ENCODE results near the gene CCDC157.

CCDC157 gene

DNA sequence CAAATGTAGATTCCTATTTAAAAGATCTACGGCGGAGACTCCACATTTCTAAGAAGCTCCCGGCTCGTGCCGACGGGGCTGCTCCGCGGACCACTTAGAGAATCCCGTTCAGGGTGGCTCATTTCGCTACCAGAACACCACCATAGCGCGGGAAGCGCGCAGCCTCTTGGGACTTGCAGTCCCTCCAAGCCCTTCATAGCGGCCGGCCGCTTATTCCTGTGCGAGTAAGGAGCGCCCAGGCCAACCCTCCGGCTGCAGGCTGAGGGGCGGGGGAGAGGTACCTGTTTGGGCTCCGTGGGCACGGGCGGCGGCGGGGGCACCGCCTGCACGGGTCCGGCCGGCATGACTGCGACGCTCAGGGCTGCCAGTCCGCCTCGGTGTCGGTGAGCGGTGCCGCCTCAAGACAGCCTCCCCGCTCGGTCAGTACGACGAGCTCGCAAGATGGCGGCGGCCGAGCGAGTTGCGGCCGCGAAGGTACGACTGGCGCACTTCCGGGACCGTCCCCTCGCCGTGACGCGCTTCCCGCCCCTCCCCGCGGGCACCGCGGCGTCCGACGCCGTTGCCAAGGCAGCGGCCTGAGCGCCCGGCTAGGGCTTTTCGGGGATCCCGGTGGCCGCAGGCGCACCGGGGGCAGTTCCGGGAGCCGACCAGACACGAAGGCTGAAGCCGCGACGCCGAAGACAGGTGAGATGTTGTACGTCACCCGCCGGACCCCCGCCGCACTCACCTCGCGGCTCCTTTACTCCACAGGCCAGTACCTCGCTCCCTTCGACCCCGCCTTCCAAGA is at the start of gene CCDC157, which contains the start of gene SF3A1:
Gene CCDC157 (plus strand): TSS at position 559 of the 787 bp plus-strand sequence. CDS start 8,994 bp downstream, outside the sequence.
Gene SF3A1 (minus strand): TSS at position 446 of the 787 bp plus-strand sequence. CDS start 102 bp downstream, at position 344.
- DNase-seq (ENCODE audit: low read depth) = peak; percentile 76

- DNase-seq (ENCODE audit: low read depth) = no peak
Observed at GRCh38 chr22:30307041-30307574, 49.7 kb upstream of the CCDC157 start.

DNA sequence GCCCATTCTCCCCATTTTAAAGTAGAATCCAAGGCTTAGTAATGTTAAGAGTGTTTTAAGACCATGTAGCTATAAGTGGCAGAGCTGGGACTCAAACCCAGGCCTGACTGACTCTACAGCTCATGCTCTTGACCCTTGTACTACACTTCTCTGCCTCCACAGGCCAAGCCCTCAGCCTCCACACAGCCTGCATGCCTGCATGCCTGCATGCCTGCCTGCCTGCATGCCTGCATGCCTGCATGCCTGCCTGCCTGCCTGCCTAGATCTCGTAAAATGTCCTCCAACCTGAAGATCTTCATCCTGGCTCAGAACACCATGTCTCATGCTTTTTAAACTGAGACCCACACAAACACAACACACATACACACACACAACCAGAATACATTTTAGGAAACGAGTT is 48.7 kb upstream of the CCDC157 start:
- DNase-seq (ENCODE audit: low read depth) = no peak

GRCh38 chr22:30308518-30309230 is 48.1 kb upstream of the CCDC157 start:
- DNase-seq (ENCODE audit: low read depth) = no peak

GRCh38 chr22:30309951-30310741 is 46.7 kb upstream of the CCDC157 start:
- no peak for DNase-seq (ENCODE audit: low read depth)

DNA sequence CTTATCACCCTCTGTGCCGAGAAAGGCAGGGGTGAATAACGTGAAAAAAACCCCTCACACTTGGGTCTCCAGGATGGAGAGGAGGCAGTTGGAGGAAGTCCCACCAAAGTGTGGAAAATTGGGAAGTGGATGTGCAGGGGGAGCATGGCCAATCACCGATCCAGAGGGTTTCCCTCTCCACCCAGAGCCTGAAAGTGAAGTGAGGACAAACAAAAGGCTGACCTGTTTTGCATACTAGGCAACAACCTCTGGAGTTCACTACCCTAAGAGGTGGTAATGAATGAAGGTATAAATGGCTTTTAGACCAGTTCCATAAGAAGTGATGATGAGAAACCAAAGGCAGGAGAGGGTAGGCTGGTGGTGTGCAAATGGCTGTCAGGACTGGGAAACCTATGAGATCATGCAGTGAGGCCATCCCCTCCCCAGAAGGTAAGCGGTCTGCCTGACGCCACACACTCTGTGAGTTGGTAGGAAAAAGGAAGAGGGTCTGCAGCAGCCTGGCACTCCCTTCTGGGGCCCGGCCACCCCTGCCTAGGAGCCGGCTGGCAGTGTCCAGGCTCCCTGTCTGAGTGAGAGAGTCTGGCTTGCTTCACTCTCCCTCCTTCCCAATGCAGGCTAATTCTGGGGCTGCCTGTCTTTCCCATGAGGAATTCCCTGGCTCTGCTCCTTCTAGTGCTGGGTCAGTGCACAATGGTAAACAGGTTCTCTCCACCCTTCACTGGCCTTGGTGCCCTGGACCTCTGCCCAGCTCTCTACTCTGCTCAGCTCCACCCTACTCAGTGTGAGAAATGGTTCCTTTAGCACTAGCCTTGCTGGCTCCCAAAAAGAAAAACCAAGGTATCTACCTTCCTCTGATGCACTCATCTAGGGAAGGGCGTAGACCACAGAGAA is 45.7 kb upstream of the CCDC157 start:
- DNase-seq (ENCODE audit: low read depth) = peak; percentile 76

DNA sequence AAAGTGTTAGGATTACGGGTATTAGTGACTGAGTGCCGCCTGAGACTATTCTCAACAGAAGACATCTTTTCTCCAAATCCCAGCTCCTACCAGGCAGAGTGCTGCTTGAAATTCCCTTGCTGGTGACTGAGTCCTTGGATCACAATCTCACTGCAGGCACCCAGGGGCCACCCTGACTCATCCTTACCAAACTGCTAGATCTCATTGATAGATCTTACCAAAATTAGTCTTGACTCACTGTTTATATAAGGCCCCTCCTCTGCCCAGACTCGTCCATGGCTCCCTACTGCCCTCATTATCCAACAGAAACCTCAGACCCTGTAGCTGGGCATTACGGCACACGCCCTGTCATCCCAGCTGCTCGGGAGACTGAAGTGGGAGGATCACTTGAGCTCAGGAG is 44.8 kb upstream of the CCDC157 start:
- DNase-seq (ENCODE audit: low read depth) = peak; percentile 86

- no peak for DNase-seq (ENCODE audit: low read depth)
Observed at GRCh38 chr22:30313527-30314363, 43.1 kb upstream of the CCDC157 start.

DNA sequence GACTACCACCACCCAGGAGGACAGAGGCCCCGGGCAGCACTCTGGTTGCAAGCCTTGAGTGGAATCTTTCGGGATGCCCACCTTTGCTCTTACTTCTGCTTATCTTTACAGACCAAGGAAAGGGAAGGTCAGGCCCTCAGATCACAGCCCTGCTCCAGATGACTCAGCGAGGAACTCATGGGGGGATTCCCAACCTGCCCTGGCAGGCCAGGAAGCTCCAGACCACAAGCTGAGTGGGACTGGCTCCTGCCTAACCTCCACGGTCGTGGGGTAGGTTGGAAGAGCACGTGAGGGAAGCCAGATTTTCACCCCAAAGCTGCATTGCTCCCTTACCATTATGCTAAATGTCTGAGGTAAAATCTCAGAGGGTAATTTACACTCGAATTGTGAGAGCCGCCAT is 41.9 kb upstream of the CCDC157 start:
- no peak for DNase-seq (ENCODE audit: low read depth)

DNA sequence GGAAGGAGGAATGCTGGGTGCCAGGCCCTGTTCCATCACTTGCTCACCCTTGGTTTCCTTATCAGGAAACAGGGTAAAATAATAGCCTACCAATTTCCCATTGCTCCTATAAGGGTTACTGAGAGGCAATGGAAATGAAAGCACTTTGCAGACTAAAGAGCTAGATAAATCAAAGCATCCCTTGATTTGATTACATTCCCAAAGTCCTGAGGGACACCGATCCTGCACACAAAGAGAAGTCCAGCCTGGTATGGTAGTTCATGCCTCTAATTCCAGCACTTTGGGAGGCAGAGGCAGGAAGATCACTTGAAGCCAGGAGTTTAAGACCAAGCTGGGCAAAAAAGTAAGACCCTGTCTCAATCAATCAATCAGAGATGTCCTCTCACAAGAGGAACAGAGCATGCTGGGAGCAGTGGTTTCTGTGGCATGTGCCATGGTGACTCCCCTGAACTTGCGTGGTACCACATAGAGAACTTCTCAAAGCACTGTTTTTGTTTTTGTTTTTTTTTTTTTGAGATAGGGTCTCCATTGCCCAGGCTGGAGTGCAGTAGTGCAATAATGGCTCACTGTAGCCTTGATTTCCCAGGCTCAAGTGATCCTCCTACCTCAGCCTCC is 40.7 kb upstream of the CCDC157 start:
- no peak for DNase-seq (ENCODE audit: low read depth)

GRCh38 chr22:30317778-30318177 is 39.0 kb upstream of the CCDC157 start:
- DNase-seq (ENCODE audit: low read depth) = no peak

DNA sequence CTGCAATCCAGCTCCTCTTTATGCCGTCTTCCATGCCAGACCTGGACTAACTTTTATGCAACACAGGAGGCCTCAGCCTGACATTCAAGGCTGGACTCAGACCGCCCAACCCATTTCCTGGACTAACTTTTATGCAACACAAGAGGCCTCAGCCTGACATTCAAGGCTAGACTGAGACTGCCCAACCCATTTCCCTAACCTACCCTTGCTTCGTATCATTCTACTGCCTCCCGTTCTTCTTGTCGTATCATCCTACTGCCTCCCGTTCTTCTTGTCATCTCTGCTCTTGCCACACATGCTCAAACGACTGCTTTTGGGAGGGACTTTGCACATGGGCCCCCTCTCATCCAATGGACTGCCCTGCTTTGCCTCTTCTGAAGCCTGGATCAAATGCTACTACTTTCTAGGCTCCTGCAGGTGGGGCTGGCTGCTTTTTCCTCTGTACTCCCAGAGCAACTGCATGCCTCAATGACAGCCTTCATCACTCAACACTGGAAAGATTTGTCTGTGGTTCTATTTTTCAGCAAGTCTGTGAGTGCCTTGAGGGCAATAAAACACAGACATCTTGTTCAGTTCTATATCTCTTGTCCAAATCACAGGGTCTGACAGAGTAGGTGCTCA is 37.9 kb upstream of the CCDC157 start:
- no peak for DNase-seq (ENCODE audit: low read depth)

GRCh38 chr22:30320021-30320556 is 36.7 kb upstream of the CCDC157 start:
- DNase-seq (ENCODE audit: low read depth) = no peak

- no peak for DNase-seq (ENCODE audit: low read depth)
Observed at GRCh38 chr22:30321461-30321860, 35.3 kb upstream of the CCDC157 start.

DNA sequence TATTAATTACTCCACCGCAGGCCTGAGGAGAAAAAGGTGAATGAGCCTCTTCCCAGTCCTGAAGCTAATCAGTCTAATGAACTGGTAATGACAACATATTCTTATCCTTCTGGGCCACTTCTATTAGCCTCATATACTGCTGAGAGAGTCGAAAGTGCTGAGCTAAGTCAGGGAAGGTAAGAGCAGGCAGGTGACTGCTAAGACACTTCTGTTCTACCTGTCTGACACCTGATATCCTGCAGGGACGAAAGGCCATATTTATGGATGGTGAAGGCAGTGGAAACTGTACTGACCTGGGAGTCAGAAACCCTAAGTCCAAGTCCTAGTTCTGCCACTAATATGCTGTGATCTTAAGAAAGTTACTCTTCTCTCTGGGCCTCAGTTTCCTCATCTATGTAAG is 33.6 kb upstream of the CCDC157 start:
- no peak for DNase-seq (ENCODE audit: low read depth)

DNA sequence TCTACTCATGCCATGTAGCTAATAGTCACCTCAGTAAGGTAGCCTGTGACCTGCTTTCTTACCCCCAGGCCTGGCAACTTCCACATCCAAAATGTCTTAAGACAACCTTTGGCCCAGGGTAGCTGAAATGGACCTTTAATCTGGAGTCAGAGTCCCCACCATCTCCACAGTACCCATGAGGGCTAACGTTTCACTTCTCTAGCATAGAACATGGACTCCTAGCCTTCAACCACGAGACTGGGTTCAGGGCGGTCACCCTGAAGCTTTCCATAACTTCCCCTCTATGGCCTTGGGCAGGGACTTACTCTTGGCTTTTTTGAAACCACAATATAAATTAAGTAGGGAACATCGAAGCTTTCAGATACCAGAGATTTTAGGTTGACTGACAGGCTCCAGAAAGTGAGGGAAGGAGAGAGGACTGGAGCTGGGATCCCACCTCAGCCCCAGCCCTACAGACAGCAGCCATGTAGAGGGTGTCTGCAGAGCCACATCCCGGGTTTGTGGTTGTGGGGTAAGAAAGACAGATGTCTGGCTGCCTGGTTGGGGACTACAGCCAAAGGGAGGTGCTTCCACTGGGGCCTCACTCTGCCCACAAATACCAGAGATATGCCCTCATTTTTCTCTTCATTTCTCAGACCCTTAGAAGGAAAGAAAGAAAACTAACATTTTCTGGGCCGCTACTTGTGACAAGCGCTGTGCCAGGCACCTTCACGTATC is 32.6 kb upstream of the CCDC157 start:
- DNase-seq (ENCODE audit: low read depth) = no peak

DNA sequence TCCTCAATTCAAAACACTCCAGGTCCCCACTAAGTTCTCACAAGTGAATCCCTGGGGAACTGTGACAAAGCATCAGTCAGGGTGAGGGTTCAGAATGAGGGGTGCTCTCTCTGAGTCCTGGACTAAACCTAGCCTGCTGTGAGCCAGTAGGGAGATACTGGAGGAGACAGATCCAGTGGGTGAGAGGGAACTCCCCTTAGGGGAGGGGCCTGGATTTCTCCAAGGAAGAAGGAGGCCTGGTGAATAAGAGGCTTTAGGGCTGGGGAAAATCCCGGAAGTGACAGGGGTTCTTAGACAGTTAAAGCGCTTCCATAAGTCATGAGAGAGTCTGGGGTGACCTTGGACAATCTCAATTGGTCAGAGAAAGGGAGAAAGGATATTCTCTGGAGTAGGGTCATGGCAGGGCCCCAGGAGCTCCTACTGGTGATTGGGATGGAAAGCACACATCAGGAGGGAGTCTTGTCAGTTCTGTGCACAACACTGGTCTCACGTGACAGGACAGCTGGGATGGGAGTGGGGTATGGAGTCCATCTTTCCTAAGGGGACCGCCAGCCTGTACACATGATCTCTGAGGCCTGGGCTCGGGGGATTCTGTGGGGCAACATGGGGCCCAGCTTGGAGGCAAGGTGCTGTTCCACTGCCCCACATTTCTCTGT is 31.6 kb upstream of the CCDC157 start:
- peak; percentile 81 for DNase-seq (ENCODE audit: low read depth)

- DNase-seq (ENCODE audit: low read depth) = no peak
Observed at GRCh38 chr22:30325724-30326254, 31.0 kb upstream of the CCDC157 start.
